HG03439 (cell line): ENCODE data around the gene ETNK1.
"Not testable (repeated sequence)": the region's sequence is repeated elsewhere in the genome, so short reads cannot be mapped to it uniquely, and the experiment has no call there.

Source experiments
- ATAC-seq: cut with Tn5 transposase; IDR thresholded peaks from one replicate; pipeline ENCODE4 v1.9.1; 2021; ENCODE audit warnings: mild to moderate bottlenecking, moderate library complexity; ENCODE audit not compliant: unreplicated experiment

ETNK1 gene

DNA sequence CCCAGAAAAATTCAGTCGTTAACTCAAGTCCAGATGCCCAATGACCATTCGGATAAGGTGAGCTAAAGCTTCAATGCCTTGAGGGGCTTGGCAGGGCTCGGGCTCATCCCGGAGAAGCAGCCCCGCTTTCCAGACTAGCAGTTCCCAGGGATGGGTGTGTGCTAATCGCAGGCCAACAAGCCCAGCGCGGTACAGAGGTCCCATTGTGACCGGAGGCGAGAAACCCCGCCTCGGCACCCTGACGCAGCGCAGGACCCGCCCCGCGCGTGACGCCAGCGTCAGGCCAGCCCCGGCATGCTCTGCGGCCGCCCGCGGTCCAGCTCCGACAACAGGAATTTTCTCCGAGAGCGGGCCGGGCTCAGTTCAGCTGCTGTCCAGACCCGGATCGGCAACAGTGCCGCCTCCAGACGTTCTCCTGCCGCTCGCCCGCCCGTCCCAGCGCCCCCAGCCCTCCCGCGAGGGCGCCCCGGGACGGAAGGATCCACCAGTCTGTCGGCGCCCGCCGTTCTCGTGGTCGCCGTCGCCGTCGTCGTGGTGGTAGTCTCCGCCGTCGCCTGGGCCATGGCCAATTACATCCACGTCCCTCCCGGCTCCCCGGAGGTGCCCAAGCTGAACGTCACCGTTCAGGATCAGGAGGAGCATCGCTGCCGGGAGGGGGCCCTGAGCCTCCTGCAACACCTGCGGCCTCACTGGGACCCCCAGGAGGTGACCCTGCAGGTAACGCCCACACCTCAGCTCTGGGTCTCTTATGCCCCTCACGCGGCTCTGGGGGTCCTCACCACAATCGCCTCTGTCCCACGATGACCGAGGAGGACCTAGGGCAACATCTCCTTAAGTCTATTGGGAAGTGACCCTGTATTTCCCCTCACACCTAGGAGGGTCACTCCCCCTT, at the start of gene ETNK1:
Gene ETNK1 (plus strand): TSS at position 302 of the 892 bp plus-strand sequence. CDS start 260 bp downstream, at position 562.
- peak; percentile 98 for ATAC-seq

DNA sequence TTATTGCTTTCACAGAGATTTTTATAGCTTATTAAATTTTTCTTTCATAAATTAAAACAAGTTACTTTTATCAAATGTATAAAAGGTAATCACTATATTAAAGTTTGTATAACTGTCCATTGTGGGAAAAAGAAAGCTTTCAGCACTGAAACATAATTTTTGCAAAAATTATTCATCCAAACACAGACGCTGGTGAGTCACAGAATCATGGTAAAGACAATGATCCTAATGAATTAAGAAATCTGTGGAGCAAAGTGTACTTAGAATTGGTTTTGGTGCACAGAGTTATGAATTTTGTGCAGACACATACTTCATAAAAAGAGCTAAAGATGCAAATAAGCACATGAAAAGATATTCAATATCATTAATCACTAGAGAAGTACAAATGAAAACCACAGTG, 48.9 kb upstream of the ETNK1 start:
- no peak for ATAC-seq

GRCh38 chr12:22576473-22576872, 48.5 kb upstream of the ETNK1 start:
- ATAC-seq, result no peak

DNA sequence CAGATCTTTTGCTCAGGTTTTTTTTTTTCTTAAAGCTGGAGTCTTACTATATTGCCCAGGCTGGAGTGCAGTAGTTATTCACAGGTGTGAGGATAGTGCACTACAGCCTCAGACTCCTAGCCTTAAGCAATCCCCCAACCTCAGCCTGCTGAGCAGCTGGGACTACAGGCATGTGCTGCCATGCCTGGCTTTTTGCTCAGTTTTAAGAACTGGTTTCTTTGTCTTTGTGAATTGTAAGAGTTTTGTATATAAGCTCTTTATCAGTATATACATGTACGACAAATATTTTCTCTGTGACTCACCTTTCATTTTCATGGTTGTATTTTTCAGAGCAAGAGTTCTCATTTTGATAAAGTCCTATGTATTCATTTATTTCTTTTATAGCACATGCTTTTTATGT, 47.3 kb upstream of the ETNK1 start:
- no peak for ATAC-seq

GRCh38 chr12:22578328-22578727, 46.6 kb upstream of the ETNK1 start:
- no peak for ATAC-seq

- no peak for ATAC-seq
These were observed 36.2 kb upstream of the ETNK1 start for GRCh38 chr12:22588817-22589216.

DNA sequence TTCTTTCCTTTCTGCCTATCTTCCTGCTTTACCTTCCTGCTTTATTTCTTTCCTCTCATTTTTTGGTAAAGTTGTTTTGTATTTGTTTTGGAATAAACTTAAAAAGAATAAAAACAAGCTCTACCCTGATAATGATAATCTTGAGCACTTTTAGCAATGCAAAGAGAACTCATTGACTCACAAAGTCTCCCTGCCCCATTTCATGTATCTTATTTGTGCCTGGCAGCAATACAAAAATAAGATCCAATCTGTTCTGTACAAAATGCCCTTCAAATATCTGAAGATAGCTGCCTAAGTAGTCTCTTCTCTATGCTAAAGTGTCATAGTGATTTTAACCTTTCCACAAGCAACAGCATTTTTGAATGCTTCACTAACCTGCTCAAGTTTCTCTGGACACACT, 31.1 kb upstream of the ETNK1 start:
- ATAC-seq, result no peak

DNA sequence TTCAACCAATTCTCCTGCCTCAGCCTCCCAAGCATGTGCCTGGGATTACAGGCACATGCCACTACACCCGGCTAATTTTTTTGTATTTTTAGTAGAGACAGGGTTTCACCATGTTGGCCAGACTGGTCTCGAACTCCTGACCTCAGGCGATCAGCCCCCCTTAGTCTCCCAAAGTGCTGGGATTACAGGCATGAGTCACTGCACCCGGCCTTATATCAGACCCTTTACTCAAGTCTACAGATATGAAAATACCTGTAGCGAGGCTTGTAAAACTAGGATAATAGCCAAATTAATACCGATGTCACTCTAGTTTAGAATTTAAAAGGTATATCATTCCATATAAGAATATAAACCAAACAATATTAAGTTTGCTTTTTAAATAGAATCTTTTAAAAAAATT, 27.4 kb upstream of the ETNK1 start:
- ATAC-seq, result not testable (repeated sequence)

GRCh38 chr12:22598141-22598762, 26.7 kb upstream of the ETNK1 start:
- no peak for ATAC-seq

DNA sequence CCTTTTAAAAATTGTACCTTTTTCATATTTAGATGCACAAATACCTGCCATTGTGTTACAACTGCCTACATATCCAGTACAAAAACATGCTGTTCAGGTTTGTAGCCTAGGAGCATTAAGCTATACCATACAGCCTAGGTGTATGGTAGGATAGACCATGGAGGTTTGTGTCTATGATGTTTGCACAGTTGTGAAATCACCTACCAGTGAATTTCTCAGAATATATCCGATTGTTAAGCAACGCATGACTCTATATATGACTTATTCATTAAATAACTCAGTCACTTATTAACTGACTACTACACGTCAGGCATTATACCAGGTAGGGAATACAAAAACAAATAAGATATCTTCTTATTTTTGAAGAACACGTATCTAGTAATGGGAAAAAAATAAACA, 26.2 kb upstream of the ETNK1 start:
- no peak for ATAC-seq

DNA sequence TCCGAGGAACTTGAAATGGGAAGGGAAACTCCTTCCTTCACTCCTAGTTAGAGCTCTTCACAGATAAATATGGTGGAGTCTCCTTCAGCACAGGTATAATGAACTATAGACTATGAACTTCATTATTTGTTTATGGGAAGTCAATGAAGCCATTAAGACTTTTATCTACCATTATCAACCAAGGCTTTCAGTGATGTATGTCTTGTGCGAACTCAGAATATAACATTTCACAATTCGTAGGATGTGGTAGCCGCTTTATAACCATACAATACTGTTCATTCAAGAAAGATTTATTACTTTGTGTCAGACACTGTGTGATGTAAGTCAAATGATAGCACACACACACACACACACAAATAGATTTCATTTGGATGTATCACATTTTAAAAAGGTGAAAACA, 24.8 kb upstream of the ETNK1 start:
- ATAC-seq, result no peak

- ATAC-seq, result no peak
These were observed 15.5 kb upstream of the ETNK1 start for GRCh38 chr12:22609501-22609900.

DNA sequence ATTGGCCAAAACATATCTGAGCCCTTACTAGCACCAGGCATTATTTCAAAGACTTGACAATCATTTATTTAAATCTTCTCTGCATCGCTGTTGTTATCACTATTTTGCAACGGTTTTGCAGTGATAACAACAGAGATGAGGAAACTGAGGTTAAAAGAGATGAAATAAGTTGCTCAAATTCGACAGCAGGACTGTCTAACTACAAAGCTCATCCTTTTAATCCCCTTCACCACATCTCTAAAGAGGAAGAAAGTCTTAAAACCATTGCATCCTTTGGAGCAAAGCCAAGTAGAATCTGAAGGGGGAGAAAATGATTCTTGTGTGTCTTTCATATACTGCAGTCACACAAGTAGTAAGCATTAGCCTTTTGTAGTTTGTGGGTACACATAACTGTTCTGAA, 14.8 kb upstream of the ETNK1 start:
- no peak for ATAC-seq

DNA sequence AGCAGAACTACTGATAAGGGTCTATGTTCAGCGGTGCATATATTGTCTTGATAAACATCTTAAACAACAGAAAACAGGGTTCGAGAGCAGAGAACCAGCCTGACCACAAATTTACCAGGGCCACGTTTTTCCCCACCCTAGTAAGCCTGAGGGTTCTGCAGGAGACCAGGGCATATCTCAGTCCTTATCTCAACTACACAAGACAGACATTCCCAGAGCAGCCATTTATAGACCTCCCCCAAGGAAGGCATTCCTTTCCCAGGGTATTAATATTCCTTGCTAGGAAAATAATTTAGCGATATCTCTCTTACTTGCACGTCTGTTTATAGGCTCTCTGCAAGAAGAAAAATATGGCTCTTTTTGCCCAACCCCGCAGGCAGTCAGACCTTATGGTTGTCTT, 12.1 kb upstream of the ETNK1 start:
- ATAC-seq, result not testable (repeated sequence)

DNA sequence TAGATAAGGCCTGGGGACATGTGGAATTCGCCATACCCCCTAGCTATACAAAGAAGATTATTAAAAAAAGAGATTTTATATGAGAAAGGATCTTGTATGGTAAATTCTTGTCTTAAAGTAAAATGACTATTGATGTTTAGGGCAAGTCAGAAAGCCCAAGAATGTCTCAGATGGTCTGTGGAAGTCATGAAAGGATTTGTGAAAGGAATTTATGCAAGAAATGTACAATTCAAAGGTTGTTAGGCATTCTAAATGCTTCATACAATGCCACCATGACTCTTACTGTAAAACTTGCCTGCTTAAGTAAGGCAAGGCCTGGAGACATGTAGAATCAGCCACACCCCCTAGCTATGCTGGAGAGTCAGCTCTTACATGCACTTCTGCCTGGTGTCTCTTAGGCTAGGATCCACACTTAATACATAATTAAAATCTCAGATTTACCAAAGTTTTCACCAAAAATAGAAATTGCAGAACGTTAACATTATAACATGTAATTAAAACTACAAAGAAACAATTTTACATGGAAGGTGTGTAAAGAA, 8.9 kb upstream of the ETNK1 start:
- ATAC-seq, result no peak

GRCh38 chr12:22617630-22618029, 7.3 kb upstream of the ETNK1 start:
- no peak for ATAC-seq

- no peak for ATAC-seq
These were observed 462 bp upstream of the ETNK1 start for GRCh38 chr12:22624548-22624869.

- ATAC-seq, result peak; percentile 34
These were observed 857 bp downstream of the ETNK1 start for GRCh38 chr12:22625762-22626294.

- peak; percentile 42 for ATAC-seq
These were observed 1.4 kb downstream of the ETNK1 start for GRCh38 chr12:22626406-22626805.

DNA sequence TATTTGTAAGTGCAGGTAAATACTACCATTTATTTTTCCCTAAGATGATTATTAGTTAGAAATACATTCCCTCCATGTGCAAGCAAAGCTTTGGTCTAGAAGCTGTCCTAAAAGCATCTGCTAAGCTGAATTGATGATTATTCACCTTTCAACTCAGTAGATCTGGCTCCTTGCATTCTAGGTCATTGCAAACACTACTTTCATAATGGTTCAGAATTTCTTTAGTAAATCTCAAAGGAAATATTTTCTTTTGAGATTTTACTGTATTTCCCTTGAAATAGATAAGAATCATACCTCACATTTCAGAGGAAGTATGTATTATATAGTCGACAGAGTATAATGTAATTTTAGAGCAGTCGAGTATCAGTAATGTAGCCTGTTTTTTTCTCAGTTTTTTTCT, 2.4 kb downstream of the ETNK1 start:
- no peak for ATAC-seq

GRCh38 chr12:22628228-22628627, 3.3 kb downstream of the ETNK1 start:
- ATAC-seq, result no peak

- no peak for ATAC-seq
These were observed 7.0 kb downstream of the ETNK1 start for GRCh38 chr12:22631863-22632463.
